Tibial artery (tissue), 4 donors: ENCODE results near the gene TIMM23.

Experiments
- DNase-seq, 2 donors: peaks; one replicate each; pipeline ENCODE4 v3.0.0-alpha.2; 2019
- H3K27ac ChIP-seq, 2 donors: fragments of 200-600 bp; sonication (generic) in 1 of 2; 1 replicate in 1 of 2; 2 replicates in 1 of 2; pipeline ENCODE4 v1.5.1; 2018 to 2019; ENCODE audit warnings: mild to moderate bottlenecking in 1 of 2
- H3K27me3 ChIP-seq, 2 donors: fragments of 200-600 bp; sonication (generic) in 1 of 2; one replicate each; pipeline versions ENCODE4 v1.5.1 to v1.6.0; 2016 to 2019
- H3K36me3 ChIP-seq, 3 donors: fragments of 200-600 bp; sonication (generic) in 2 of 3; one replicate each; pipeline ENCODE4 v1.5.1; 2016 to 2019; ENCODE audit warnings: mild to moderate bottlenecking in 2 of 3
- H3K4me1 ChIP-seq, 4 donors: fragments of 200-600 bp; sonication (generic) in 2 of 4; 1 replicate in 3 of 4; 2 replicates in 1 of 4; pipeline ENCODE4 v1.5.1; 2016 to 2019
- H3K4me3 ChIP-seq, 2 donors: fragments of 200-600 bp; sonication (generic) in 1 of 2; 1 replicate in 1 of 2; 2 replicates in 1 of 2; pipeline ENCODE4 v1.5.1; 2018 to 2019; ENCODE audit warnings: mild to moderate bottlenecking in 2 of 2
- H3K9me3 ChIP-seq, 3 donors: fragments of 200-600 bp; sonication (generic) in 1 of 3; one replicate each; pipeline ENCODE4 v1.5.1; 2016 to 2019
- intact Hi-C: fragments of 100-400 bp; cut with DNase I; formaldehyde crosslinking; loops from one replicate; pipeline ENCODE4 v1.15.0; 2023; ENCODE audit warnings: low total_unique reads
- TF ChIP-seq, protein P1 (sequence below), 2 experiments: fragments of 200-600 bp in 1 of 2; fragments of 450-650 bp in 1 of 2; IDR thresholded peaks; one replicate each; pipeline ENCODE4 v1.5.1; 2017 to 2019; ENCODE audit warnings: antibody characterized with exemption in 2 of 2, mild to moderate bottlenecking in 1 of 2, moderate library complexity in 1 of 2

The TIMM23 gene

DNA sequence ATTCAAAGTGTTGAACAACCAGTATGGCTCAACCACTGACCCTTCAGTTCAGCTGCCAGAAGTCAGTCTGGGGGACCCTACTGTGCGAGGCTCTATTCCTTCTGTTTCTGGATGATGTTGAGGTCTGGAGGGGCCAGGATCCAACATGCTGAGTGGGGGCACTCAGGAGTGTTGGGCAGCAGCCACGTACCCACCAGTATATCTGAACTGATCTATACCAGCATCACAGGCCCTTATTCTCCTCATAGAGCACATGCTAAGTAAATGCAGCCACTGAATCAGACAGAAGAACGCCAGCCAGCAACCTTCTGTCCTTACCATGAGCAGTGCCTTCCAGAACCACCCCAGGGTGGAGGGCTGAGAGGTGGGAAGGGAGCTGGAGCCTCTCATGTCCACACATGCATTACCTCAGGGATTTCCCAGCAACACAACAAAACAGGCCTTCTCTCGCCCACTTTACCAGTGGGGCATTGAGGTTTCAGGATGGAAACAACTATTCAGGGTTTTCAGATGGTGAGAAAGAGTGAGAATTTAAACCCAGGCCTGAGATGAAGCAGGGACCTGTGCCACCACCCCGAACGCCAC is 80.6 kb downstream of the TIMM23 start:
- DNase-seq: no peak
- H3K4me3 ChIP-seq: no peak overlapping the region
- TF ChIP-seq, protein P1, sequence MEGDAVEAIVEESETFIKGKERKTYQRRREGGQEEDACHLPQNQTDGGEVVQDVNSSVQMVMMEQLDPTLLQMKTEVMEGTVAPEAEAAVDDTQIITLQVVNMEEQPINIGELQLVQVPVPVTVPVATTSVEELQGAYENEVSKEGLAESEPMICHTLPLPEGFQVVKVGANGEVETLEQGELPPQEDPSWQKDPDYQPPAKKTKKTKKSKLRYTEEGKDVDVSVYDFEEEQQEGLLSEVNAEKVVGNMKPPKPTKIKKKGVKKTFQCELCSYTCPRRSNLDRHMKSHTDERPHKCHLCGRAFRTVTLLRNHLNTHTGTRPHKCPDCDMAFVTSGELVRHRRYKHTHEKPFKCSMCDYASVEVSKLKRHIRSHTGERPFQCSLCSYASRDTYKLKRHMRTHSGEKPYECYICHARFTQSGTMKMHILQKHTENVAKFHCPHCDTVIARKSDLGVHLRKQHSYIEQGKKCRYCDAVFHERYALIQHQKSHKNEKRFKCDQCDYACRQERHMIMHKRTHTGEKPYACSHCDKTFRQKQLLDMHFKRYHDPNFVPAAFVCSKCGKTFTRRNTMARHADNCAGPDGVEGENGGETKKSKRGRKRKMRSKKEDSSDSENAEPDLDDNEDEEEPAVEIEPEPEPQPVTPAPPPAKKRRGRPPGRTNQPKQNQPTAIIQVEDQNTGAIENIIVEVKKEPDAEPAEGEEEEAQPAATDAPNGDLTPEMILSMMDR (IDR thresholded peaks at IDR 0.05): no peak
- H3K27me3 ChIP-seq: peaks cover 0 to 3% of the 10 kb centered on the region in 2 donors
- no peaks in the 10 kb centered on the region for H3K36me3 ChIP-seq
- intact Hi-C loops: no loop called here
- H3K27ac ChIP-seq: no peak overlapping the region
- no peaks in the 10 kb centered on the region for H3K4me1 ChIP-seq
- H3K9me3 ChIP-seq: no peaks in the 10 kb centered on the region
